ENCODE measurements around the gene FAM170B. TPM values are rescaled to one million over a fixed set of nuclear protein-coding genes. Genes with fewer than 3 reads are reported as not detected.

Gene FAM170B
- polyA plus RNA-seq, 1 of the 3 experiments (the other 2 are of a cell fraction) = not detected

GRCh38 chr10:49165821-49166483 is 32.1 kb upstream of the FAM170B start (continued):
- TF ChIP-seq SMC3 (IDR thresholded peaks at IDR 0.05; ENCODE audit: low read depth, low read length) (no peak), CTCF (IDR thresholded peaks at IDR 0.05) (no peak)

GRCh38 chr10:49165259-49165658 is 31.4 kb upstream of the FAM170B start:
- H3K9ac ChIP-seq = no peak overlapping the region
- POLR2A ChIA-PET = no interaction called here
- no peak for DNase-seq
- no peaks in the 10 kb centered on the region for H3F3A ChIP-seq (replicated peaks; ENCODE audit: insufficient read depth)
- H2AFZ ChIP-seq (ENCODE audit: low read depth) = no peak overlapping the region
- no peaks in the 10 kb centered on the region for H3K9me2 ChIP-seq
- no peaks in the 10 kb centered on the region for H3K27me3 ChIP-seq (ENCODE audit: insufficient read depth)
- H3K36me3 ChIP-seq (replicated peaks in 1 of 2; ENCODE audit: control insufficient read depth in 1 of 2, insufficient read depth in 2 of 2, low read length in 1 of 2) = no peaks in the 10 kb centered on the region
- no peaks in the 10 kb centered on the region for H3K9me3 ChIP-seq
- H3K4me1 ChIP-seq (ENCODE audit: control insufficient read depth in 1 of 2, insufficient read depth in 2 of 2, low read depth in 1 of 2, low read length in 1 of 2) = peaks cover 0 to 20% of the 10 kb centered on the region in 2 experiments; a peak in 1 of 4 replicates
- TF ChIP-seq TCF12 (IDR thresholded peaks at IDR 0.05) = no peak
- no peak for TF ChIP-seq CHD2 (IDR thresholded peaks at IDR 0.05; ENCODE audit: low read length, partially characterized antibody)
- TF ChIP-seq FOSL2 (IDR thresholded peaks at IDR 0.05; ENCODE audit: borderline replicate concordance, low read depth) = no peak
- TF ChIP-seq FOXJ3 (CRISPR knock-in tag; IDR thresholded peaks at IDR 0.05) = no peak
- TF ChIP-seq USF2 (IDR thresholded peaks at IDR 0.05; ENCODE audit: borderline replicate concordance, low read depth, low read length) = no peak
- no peak for TF ChIP-seq MAX (IDR thresholded peaks at IDR 0.05; ENCODE audit: low read depth)
- TF ChIP-seq IRF3 (IDR thresholded peaks at IDR 0.05; ENCODE audit: low read depth, low read length) = no peak
- TF ChIP-seq RFX5 (IDR thresholded peaks at IDR 0.05; ENCODE audit: low read length) = no peak
- WGBS (ENCODE audit: low lambda C conversion rate) = 33% methylated on average over 7 of the region's 7 CpGs
- H4K20me1 ChIP-seq (ENCODE audit: insufficient read depth) = no peaks in the 10 kb centered on the region
- H3K4me3 ChIP-seq (ENCODE audit: low read depth in 2 of 2, low read length in 1 of 2) = no peak overlapping the region
- no peaks in the 10 kb centered on the region for H3K79me2 ChIP-seq (ENCODE audit: insufficient read depth)
- H3K27ac ChIP-seq (ENCODE audit: low read depth in 2 of 2, low read length in 1 of 2) = no peak overlapping the region
- no peak overlapping the region for H3K4me2 ChIP-seq
- CTCF ChIA-PET = interaction anchor here (0.6 to 2.1 kb wide), 8 partner anchors 10 to 508 kb away, joined by 3 to 9 read pairs (median 6); no protein-coding TSS in a partner anchor

Measured in SK-N-SH (cell line).